ENCODE measurements around the gene OR2T4. TPM values are rescaled to one million over a fixed set of nuclear protein-coding genes. Genes with fewer than 3 reads are reported as not detected.

Gene OR2T4
- not detected for total RNA-seq

DNA sequence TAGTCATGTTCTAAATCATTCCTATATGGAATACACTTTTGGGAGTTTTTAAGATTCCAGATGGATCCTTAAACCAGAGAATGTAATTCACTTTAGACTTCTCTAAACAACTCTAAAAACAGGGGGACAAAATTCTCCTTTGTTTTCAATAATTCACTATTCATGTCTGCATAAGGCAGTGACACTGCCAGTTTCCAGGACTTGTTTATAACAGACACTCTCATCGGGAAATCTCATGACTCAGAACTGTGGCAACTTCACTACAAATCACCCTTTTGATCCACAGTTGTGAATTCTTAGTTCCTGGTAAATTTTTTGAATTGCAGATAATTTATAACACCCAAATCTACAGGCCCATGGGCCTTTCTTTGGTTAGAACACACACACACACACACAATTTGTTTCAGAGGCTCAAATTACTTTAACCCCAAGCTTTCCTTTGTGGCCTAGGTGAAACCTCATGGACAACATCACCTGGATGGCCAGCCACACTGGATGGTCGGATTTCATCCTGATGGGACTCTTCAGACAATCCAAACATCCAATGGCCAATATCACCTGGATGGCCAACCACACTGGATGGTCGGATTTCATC is at the start of gene OR2T4:
OR2T4 (plus strand) TSS at position 545 of the 595 bp plus-strand sequence; CDS start at position 545, 0 bp downstream.

GRCh38 chr1:248324468-248324867 is 37.0 kb upstream of the OR2T4 start, which contains the start of gene OR2M7:
TSS of gene OR2M7 (minus strand) at chr1:248324568. CDS start at chr1:248324568, 0 bp downstream.

GRCh38 chr1:248348475-248348874 is 13.0 kb upstream of the OR2T4 start, which contains the start of gene OR14C36:
TSS of gene OR14C36 (plus strand) at chr1:248348775. CDS start at chr1:248348775, 0 bp downstream.

GRCh38 chr1:248375446-248375845 is 14.0 kb downstream of the OR2T4 start, which contains the start of gene OR2T6:
TSS of gene OR2T6 (plus strand) at chr1:248375746. CDS start at chr1:248387609, 11,863 bp downstream.

DNA sequence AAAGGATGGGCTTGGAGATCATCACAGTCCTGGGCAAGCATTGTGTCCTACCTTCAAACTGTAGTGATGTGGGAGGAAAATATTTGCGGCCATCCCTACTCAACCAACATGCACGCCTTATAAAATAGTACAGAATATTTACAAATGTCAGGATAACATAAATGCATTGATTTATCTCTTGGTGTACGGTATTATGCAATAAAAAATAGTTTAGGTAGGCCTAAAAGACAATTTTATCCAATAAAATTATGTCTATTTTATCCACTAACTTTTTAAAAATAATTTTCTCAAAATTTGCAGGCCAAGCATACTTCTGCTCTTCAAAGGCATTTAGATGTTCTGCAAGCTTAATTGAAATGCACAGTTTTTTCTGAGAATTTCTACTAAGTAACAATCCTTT is 41.3 kb downstream of the OR2T4 start, which contains the start of gene OR2T1:
OR2T1 (plus strand) TSS at position 301 of the 400 bp plus-strand sequence. CDS start 3,100 bp downstream, outside the sequence.

Other genes starting within 250 kb of the OR2T4 start
- not detected for gene OR2M5, start 216.5 kb upstream of the OR2T4 start, total RNA-seq
- gene OR2M2, start 186.8 kb upstream of the OR2T4 start, total RNA-seq, result not detected
- gene OR2M3, start 164.4 kb upstream of the OR2T4 start, total RNA-seq, result not detected
- gene OR2M4, start 130.2 kb upstream of the OR2T4 start, total RNA-seq, result not detected
- gene OR2T33, start 83.7 kb upstream of the OR2T4 start, total RNA-seq, result not detected
- gene OR2T12, start 58.2 kb upstream of the OR2T4 start, total RNA-seq, result not detected
- not detected for gene OR2M7, start 37.1 kb upstream of the OR2T4 start, total RNA-seq
- gene OR14C36, start 12.9 kb upstream of the OR2T4 start, total RNA-seq, result not detected
- gene OR2T6, start 14.1 kb downstream of the OR2T4 start, total RNA-seq, result not detected
- not detected for gene OR2T1, start 41.4 kb downstream of the OR2T4 start, total RNA-seq
- gene OR2T2, start 84.0 kb downstream of the OR2T4 start, total RNA-seq, result not detected
- gene OR2T3, start 111.7 kb downstream of the OR2T4 start, total RNA-seq, result not detected
- not detected for gene OR2T5, start 126.9 kb downstream of the OR2T4 start, total RNA-seq
- gene OR2G6, start 146.4 kb downstream of the OR2T4 start, total RNA-seq, result not detected
- gene OR2T29, start 201.1 kb downstream of the OR2T4 start, total RNA-seq, result not detected
- not detected for gene OR2T34, start 213.1 kb downstream of the OR2T4 start, total RNA-seq
- gene OR2T10, start 236.0 kb downstream of the OR2T4 start, total RNA-seq, result not detected

Measured in camera-type eye (tissue), 1 donor.